ENCODE measurements around the gene DLG2.

Gene DLG2

GRCh38 chr11:84607975-84608836 lies 1018.9 kb downstream of the DLG2 start:
- no peak for TF ChIP-seq CTCF (IDR thresholded peaks at IDR 0.05; ENCODE audit: low read depth, low read length, missing control alignments)
- no peak overlapping the region for H3K4me3 ChIP-seq (ENCODE audit: low read depth, low read length)
- DNase-seq (ENCODE audit: low read depth) = no peak

- no peak for DNase-seq (ENCODE audit: low read depth)
- TF ChIP-seq CTCF (IDR thresholded peaks at IDR 0.05; ENCODE audit: low read depth, low read length, missing control alignments) = no peak
- H3K4me3 ChIP-seq (ENCODE audit: low read depth, low read length) = no peak overlapping the region
Measured at GRCh38 chr11:84594602-84595001, 1032.5 kb downstream of the DLG2 start.

- DNase-seq (ENCODE audit: low read depth) = no peak
- no peak overlapping the region for H3K4me3 ChIP-seq (ENCODE audit: low read depth, low read length)
- TF ChIP-seq CTCF (IDR thresholded peaks at IDR 0.05; ENCODE audit: low read depth, low read length, missing control alignments) = no peak
Measured at GRCh38 chr11:84590106-84590505, 1037.0 kb downstream of the DLG2 start.

GRCh38 chr11:84588131-84588829 lies 1038.9 kb downstream of the DLG2 start:
- TF ChIP-seq CTCF (IDR thresholded peaks at IDR 0.05; ENCODE audit: low read depth, low read length, missing control alignments) = no peak
- H3K4me3 ChIP-seq (ENCODE audit: low read depth, low read length) = no peak overlapping the region
- DNase-seq (ENCODE audit: low read depth) = no peak

GRCh38 chr11:84583106-84583505 lies 1044.0 kb downstream of the DLG2 start:
- DNase-seq (ENCODE audit: low read depth) = no peak
- H3K4me3 ChIP-seq (ENCODE audit: low read depth, low read length) = no peak overlapping the region
- no peak for TF ChIP-seq CTCF (IDR thresholded peaks at IDR 0.05; ENCODE audit: low read depth, low read length, missing control alignments)

GRCh38 chr11:84581083-84581482 lies 1046.1 kb downstream of the DLG2 start:
- no peak for TF ChIP-seq CTCF (IDR thresholded peaks at IDR 0.05; ENCODE audit: low read depth, low read length, missing control alignments)

More at GRCh38 chr11:84581083-84581482, 1046.1 kb downstream of the DLG2 start:
- H3K4me3 ChIP-seq (ENCODE audit: low read depth, low read length) = no peak overlapping the region
- DNase-seq (ENCODE audit: low read depth) = no peak

All from GM12864 (cell line).